ENCODE data around the gene AGT. TPM values are rescaled to one million over a fixed set of nuclear protein-coding genes. Genes with fewer than 3 reads are reported as not detected.
A peak's percentile ranks its signal among the peaks of the same experiment; 100 is the strongest.

Gene AGT
- total RNA-seq, 4 donors from 2014 or later = 5.0 to 16.0 (median 8.4) TPM

DNA sequence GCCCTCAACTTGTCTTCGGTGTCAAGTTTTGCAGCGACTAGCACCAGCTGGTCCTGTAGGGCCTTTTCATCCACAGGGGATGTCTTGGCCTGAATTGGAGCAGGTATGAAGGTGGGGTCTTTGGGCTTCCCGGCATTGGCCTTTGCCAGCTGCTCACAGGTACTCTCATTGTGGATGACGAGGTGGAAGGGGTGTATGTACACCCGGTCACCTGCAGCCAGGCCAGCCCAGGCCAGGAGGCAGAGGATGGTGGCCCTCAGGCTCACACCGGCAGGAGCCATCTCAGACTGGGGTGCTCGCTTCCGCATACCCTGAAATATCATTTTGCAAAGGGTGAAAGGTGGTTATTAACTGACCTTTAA, 3.4 kb downstream of the AGT start:
- H3K27me3 ChIP-seq = no peaks in the 10 kb centered on the region
- no peak for ATAC-seq
- no peak overlapping the region for H3K4me3 ChIP-seq
- H3K9me3 ChIP-seq = no peaks in the 10 kb centered on the region
- H3K4me1 ChIP-seq = peaks cover 0 to 23% (median 12%) of the 10 kb centered on the region in 3 donors
- no peak overlapping the region for H3K27ac ChIP-seq
- H3K36me3 ChIP-seq = no peaks in the 10 kb centered on the region
- TF ChIP-seq POLR2AphosphoS5 (IDR thresholded peaks at IDR 0.05) (no peak), POLR2A (IDR thresholded peaks at IDR 0.05) (no peak), EP300 (IDR thresholded peaks at IDR 0.05) (no peak)
- TF ChIP-seq, protein P1, sequence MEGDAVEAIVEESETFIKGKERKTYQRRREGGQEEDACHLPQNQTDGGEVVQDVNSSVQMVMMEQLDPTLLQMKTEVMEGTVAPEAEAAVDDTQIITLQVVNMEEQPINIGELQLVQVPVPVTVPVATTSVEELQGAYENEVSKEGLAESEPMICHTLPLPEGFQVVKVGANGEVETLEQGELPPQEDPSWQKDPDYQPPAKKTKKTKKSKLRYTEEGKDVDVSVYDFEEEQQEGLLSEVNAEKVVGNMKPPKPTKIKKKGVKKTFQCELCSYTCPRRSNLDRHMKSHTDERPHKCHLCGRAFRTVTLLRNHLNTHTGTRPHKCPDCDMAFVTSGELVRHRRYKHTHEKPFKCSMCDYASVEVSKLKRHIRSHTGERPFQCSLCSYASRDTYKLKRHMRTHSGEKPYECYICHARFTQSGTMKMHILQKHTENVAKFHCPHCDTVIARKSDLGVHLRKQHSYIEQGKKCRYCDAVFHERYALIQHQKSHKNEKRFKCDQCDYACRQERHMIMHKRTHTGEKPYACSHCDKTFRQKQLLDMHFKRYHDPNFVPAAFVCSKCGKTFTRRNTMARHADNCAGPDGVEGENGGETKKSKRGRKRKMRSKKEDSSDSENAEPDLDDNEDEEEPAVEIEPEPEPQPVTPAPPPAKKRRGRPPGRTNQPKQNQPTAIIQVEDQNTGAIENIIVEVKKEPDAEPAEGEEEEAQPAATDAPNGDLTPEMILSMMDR (IDR thresholded peaks at IDR 0.05) = no peak
- 87% methylated on average over 3 of the region's 8 CpGs; no CpG with 5 or more reads in 1 of the 2 donors for WGBS, 2 donors (ENCODE audit: low coverage in 1 of 2)

DNA sequence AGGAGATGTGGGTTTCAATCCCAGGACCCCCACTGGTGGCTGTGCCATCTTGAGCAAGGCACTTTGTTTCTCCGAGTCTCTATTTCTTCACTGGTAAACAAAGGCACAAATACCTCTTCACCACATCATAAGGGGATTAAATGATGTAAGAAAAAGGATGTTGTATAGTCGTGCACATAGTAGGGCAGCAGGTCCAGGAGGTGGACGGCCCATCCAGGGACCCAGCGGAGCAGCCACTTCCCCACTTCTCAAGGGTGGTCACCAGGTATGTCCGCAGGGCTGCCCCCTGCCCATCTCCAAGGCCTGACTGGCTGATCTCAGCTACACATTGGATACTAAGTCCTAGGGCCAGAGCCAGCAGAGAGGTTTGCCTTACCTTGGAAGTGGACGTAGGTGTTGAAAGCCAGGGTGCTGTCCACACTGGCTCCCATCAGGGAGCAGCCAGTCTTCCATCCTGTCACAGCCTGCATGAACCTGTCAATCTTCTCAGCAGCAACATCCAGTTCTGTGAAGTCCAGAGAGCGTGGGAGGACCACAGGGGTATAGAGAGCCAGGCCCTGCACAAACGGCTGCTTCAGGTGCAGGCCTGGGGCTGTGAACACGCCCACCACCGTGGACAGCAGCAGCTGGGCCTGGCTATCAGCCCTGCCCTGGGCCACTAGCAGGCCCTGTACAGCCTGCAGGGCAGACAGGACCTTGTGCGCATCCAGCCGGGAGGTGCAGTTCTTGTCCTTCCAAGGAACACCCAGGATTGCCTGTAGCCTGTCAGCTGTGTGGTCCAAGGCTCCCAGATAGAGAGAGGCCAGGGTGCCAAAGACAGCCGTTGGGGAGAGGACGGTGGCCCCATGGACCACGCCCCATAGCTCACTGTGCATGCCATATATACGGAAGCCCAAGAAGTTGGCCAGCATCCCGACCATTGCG, 4.0 kb downstream of the AGT start:
- no peak for ATAC-seq
- Histone ChIP-seq H3K36me3 (no peaks in the 10 kb centered on the region), H3K4me1 (peaks cover 0 to 21% (median 12%) of the 10 kb centered on the region in 3 donors), H3K27me3 (no peaks in the 10 kb centered on the region), H3K27ac (no peak overlapping the region), H3K4me3 (no peak overlapping the region), H3K9me3 (no peaks in the 10 kb centered on the region)
- WGBS, 2 donors (ENCODE audit: low coverage in 1 of 2) = 35 to 100% methylated on average over 1 to 2 of the region's 18 CpGs
- TF ChIP-seq, protein P1 (IDR thresholded peaks at IDR 0.05) = no peak
- TF ChIP-seq EP300 (IDR thresholded peaks at IDR 0.05) (no peak), POLR2AphosphoS5 (IDR thresholded peaks at IDR 0.05) (no peak), POLR2A (IDR thresholded peaks at IDR 0.05) (no peak)

DNA sequence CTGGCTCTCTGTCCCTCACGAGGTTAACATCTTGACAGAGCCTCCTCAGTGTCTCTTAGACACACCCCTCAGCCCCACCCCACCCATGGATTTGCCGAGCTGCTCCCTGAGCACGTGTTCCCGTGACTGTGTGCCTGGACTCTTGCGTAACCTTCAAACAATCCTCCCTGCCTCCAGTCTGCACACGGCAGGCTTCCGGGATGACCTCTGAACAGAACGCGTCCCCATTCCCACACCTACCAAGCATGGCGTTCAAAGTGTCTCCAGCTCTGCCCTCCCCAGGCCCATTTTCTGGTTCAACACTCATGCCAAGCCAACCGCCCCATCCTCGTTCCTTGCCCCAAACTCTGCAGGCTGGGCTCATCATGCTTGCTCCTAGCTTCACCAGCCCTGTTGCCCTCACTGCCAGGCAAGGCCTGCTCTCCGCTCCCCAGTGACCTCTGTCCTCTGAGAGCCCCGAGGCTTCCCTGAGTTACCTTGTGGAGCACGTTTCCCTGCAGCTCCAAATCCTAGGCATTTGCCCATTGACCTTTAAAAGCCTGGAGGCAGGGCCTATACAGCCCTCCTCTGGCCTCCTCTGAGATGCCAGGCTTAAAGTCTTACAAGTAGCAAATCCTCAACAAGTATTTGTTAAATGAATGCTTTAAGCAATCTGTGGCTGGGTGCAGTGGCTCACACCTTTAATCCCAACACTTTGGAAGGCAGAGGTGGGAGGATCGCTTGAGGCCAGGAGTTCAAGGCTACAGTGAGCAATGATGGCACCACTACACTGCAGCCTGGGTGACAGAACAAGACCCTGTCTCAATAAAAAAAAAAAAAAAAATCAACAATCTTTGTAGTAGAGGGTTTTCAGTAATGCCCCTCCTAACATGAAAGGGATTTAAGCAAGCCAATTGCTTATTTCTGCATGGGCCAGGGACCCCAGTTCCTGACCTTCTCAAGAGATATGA, 5.0 kb downstream of the AGT start:
- Histone ChIP-seq H3K27me3 (no peaks in the 10 kb centered on the region), H3K36me3 (no peaks in the 10 kb centered on the region), H3K4me1 (peaks cover 0 to 12% (median 5%) of the 10 kb centered on the region in 3 donors), H3K27ac (no peak overlapping the region), H3K4me3 (no peak overlapping the region), H3K9me3 (no peaks in the 10 kb centered on the region)
- peak; percentile 52 for ATAC-seq
- 68 to 88% methylated on average over 4 to 14 of the region's 16 CpGs for WGBS, 2 donors (ENCODE audit: low coverage in 1 of 2)
- TF ChIP-seq POLR2AphosphoS5 (IDR thresholded peaks at IDR 0.05) (no peak), POLR2A (IDR thresholded peaks at IDR 0.05) (no peak), EP300 (IDR thresholded peaks at IDR 0.05) (no peak)
- TF ChIP-seq, protein P1 (IDR thresholded peaks at IDR 0.05) = no peak

DNA sequence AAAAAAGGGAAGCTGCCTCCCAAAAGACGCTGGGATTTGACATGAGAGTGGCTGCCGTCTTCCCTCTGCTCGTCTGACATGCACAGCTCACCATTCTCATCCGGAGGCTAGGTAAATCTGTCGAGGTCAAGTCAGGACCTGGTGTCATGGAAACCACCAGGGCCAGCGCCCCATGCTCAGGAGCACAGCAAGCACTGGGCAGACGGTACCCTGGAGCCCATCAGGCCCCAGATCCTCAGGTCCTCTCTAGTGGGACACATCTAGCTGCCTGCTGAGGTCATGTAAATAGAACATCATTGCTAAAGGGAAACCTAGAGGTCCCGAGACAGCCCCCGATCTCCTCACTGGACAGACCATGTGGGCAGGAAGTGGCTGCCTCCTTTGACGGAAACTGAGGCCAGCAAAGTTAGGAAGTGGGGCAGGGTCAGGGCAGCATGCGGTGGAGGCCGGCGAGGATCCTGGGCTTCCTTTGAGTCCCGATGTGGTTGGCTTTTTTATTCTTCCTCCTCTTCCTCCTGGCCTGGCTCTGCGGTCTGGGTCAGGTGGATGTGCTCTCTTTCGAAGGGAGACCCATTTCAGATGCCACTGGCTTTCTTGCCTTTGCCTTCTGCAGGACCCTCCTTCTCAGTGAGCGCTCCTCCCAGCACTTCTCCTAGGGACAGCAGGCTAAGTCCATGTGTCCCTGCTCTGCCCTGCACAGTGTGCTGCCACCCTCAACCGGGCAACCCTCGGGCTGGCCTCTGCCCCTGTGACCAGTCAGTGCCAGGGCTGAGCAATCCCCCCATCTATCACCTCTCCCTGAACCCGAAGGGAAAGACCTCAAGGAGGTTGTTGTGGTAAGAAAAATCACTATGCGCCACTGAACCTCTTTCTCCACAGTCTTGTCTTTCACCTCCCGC, 5.9 kb downstream of the AGT start:
- Histone ChIP-seq H3K4me1 (peaks cover 0 to 2% (median 0%) of the 10 kb centered on the region in 3 donors), H3K27ac (no peak overlapping the region), H3K4me3 (no peak overlapping the region), H3K27me3 (no peaks in the 10 kb centered on the region), H3K36me3 (no peaks in the 10 kb centered on the region), H3K9me3 (no peaks in the 10 kb centered on the region)
- WGBS, 2 donors (ENCODE audit: low coverage in 1 of 2) = 62 to 83% methylated on average over 2 to 10 of the region's 22 CpGs
- TF ChIP-seq, protein P1 (IDR thresholded peaks at IDR 0.05) = no peak
- no peak for TF ChIP-seq POLR2AphosphoS5 (IDR thresholded peaks at IDR 0.05)
- ATAC-seq = no peak

Measured in gastroesophageal sphincter (tissue), 4 donors.